Endodermal cell (in vitro differentiated cells): ENCODE measurements around the gene UBA52. TPM values are rescaled to one million over a fixed set of nuclear protein-coding genes. Genes with fewer than 3 reads are reported as not detected.

ENCODE experiments used
- DNase-seq: peaks from one replicate; pipeline ENCODE4 v3.0.0-alpha.2; 2017
- H3K27ac ChIP-seq: 2 replicates; pipeline ENCODE4 v1.5.1; 2013; ENCODE audit warnings: mild to moderate bottlenecking, low read depth, low read length, moderate library complexity
- H3K27me3 ChIP-seq: 2 replicates; pipeline ENCODE4 v1.6.1; 2013; ENCODE audit warnings: mild to moderate bottlenecking, low read length, moderate library complexity; ENCODE audit not compliant: insufficient read depth, control insufficient read depth, poor library complexity, severe bottlenecking
- H3K36me3 ChIP-seq: 2 replicates; pipeline ENCODE4 v1.7.0; 2013; ENCODE audit warnings: mild to moderate bottlenecking, low read length, moderate library complexity; ENCODE audit not compliant: control insufficient read depth, insufficient read depth
- H3K4me1 ChIP-seq: one replicate; pipeline ENCODE4 v1.7.0; 2013; ENCODE audit warnings: low read length; ENCODE audit not compliant: control insufficient read depth, insufficient read depth
- H3K4me3 ChIP-seq: 2 replicates; pipeline ENCODE4 v1.5.1; 2013; ENCODE audit warnings: mild to moderate bottlenecking, low read length, moderate library complexity
- H3K9ac ChIP-seq: 2 replicates; pipeline ENCODE4 v1.6.1; 2013; ENCODE audit warnings: mild to moderate bottlenecking, low read length, moderate library complexity; ENCODE audit not compliant: poor library complexity, severe bottlenecking; ENCODE audit errors: extremely low read depth
- H3K9me3 ChIP-seq: 2 replicates; pipeline ENCODE4 v1.6.1; 2013; ENCODE audit warnings: mild to moderate bottlenecking, low read length, moderate library complexity; ENCODE audit not compliant: control insufficient read depth
- H3K27ac Mint-ChIP-seq: 2 replicates; pipeline ENCODE4 v1.8.0; 2020; ENCODE audit warnings: mixed read lengths
- H3K27me3 Mint-ChIP-seq: 2 replicates; pipeline ENCODE4 v1.8.0; 2021; ENCODE audit warnings: mild to moderate bottlenecking, mixed read lengths; ENCODE audit not compliant: insufficient read depth
- H3K36me3 Mint-ChIP-seq: 2 replicates; pipeline ENCODE4 v1.8.0; 2020; ENCODE audit warnings: low read depth, mixed read lengths
- H3K4me1 Mint-ChIP-seq: 2 replicates; pipeline ENCODE4 v1.8.0; 2020; ENCODE audit warnings: mixed read lengths
- H3K4me3 Mint-ChIP-seq: 2 replicates; pipeline ENCODE4 v1.8.0; 2020; ENCODE audit warnings: mild to moderate bottlenecking, moderate library complexity, mixed read lengths
- H3K9me3 Mint-ChIP-seq: 2 replicates; pipeline ENCODE4 v1.8.0; 2020; ENCODE audit warnings: mild to moderate bottlenecking, mixed read lengths
- WGBS, 2 experiments: methylation state at CpG; one replicate each; pipeline versions ENCODE4 v1.1.5 to v1.1.7; 2013; ENCODE audit warnings: missing lambda C conversion rate in 2 of 2, mixed read lengths in 1 of 2; ENCODE audit not compliant: insufficient coverage in 1 of 2, insufficient read length in 1 of 2; 5-methylcytosine and 5-hydroxymethylcytosine counted together
- total RNA-seq, 2 donors: library from RNA; stranded (reverse); fragmentation: NEBNext Ultra II Directional in 1 of 2; extraction: Animal tissue kit (Norgen Biotek cat#: 25700) in 1 of 2; gene quantifications; 2 replicates in 1 of 2; 3 replicates in 1 of 2; pipeline ENCODE4 v1.2.1, GENCODE V29; 2021
- TF ChIP-seq, protein P1 (sequence below): fragments of 200-600 bp; sonication (generic); conservative IDR thresholded peaks from 2 replicates; pipeline ENCODE4 v1.5.0; 2021; ENCODE audit warnings: antibody characterized with exemption, mild to moderate bottlenecking

The UBA52 gene
- total RNA-seq, 2 donors from 2014 or later = 1,143 to 1,222 TPM

DNA sequence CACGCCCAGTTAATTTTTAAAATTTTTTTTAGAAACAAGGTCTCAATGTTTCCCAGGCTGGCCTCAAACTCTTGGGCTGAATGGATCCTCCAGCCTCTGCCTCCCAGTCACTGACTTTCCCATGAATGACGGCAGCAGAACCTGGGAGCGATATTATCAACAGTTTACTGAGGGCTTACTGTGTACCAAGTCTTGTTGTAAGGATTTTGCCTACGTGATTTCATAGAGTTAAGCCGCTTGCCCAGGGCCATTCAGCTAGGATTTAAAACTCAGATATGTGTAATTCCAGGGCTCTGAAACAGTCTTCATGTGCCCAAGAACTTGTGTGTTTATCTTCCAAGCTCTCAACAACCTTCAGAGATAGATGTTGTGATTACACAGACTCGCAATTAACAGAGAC lies 20.0 kb upstream of the UBA52 start:
- Histone ChIP-seq H3K27me3 (no peaks in the 10 kb centered on the region), H3K9ac (no peak overlapping the region), H3K9me3 (no peaks in the 10 kb centered on the region), H3K4me1 (no peaks in the 10 kb centered on the region), H3K27ac (no peak overlapping the region), H3K36me3 (no peaks in the 10 kb centered on the region), H3K4me3 (no peak overlapping the region)
- Mint-ChIP-seq H3K4me1 (no peaks in the 10 kb centered on the region), H3K9me3 (no peaks in the 10 kb centered on the region), H3K36me3 (no peaks in the 10 kb centered on the region), H3K27ac (no peak overlapping the region), H3K27me3 (no peaks in the 10 kb centered on the region), H3K4me3 (no peak overlapping the region)
- no peak for DNase-seq
- TF ChIP-seq, protein P1, sequence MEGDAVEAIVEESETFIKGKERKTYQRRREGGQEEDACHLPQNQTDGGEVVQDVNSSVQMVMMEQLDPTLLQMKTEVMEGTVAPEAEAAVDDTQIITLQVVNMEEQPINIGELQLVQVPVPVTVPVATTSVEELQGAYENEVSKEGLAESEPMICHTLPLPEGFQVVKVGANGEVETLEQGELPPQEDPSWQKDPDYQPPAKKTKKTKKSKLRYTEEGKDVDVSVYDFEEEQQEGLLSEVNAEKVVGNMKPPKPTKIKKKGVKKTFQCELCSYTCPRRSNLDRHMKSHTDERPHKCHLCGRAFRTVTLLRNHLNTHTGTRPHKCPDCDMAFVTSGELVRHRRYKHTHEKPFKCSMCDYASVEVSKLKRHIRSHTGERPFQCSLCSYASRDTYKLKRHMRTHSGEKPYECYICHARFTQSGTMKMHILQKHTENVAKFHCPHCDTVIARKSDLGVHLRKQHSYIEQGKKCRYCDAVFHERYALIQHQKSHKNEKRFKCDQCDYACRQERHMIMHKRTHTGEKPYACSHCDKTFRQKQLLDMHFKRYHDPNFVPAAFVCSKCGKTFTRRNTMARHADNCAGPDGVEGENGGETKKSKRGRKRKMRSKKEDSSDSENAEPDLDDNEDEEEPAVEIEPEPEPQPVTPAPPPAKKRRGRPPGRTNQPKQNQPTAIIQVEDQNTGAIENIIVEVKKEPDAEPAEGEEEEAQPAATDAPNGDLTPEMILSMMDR = no peak
- 90 to 91% methylated on average over 6 of the region's 6 CpGs for WGBS, 2 experiments

DNA sequence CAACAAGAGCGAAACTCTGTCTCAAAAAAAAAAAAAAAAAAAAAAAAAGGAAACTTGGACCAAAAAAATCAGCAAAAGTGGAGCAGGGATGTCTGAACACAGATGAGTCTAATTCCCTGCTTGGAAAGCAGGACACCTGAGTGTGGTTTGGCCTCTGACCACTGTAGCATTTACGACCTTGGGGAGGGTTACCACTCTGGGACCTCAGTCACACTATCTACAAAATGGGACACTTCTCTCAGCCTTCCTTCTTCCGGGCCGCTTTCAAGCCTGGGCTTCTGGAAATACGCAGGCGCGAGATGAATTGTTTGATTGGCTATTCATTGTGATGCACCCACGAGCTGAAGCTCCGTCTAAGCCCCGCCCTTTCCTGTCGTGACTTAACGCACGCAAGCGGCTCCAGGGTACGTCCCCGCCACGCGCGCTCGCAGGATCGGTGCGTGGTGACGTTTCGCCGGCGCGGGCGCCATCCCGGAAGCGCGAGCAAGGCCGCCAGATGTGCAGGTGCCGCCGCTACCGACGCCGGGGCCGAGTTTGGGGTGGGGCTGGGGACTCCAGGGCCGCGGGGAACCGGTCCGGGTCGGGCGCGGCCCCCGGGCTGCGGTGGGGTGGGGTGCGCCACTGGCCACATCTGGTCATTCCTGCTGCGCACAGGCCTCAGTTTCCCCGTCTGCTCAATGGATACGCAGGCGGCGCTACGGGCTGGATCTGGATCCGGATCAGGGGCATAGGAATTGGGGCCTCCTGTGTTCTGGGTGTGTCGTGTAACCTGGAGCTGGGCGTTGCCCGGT lies 14.1 kb upstream of the UBA52 start, which contains the start of gene KXD1:
Gene KXD1, plus strand, starts transcription at position 460 of the 791 bp plus-strand sequence. CDS start 4,187 bp downstream, outside the sequence.
- peak within 1 kb of the TSS; percentile 66 for H3K9ac ChIP-seq
- peak; percentile 93 for DNase-seq
- H3K4me1 ChIP-seq = no peaks in the 10 kb centered on the region
- peak within 1 kb of the TSS; percentile 46 for H3K27ac ChIP-seq
- H3K9me3 Mint-ChIP-seq = no peaks in the 10 kb centered on the region
- H3K36me3 ChIP-seq = peaks cover 12% of the 10 kb centered on the region
- peak within 1 kb of the TSS; percentile 94 for H3K4me3 ChIP-seq
- H3K27ac Mint-ChIP-seq = peak within 1 kb of the TSS; percentile 86
- 2 to 4% methylated on average over 20 to 58 of the region's 58 CpGs for WGBS, 2 experiments
- no peaks in the 10 kb centered on the region for H3K9me3 ChIP-seq
- no peaks in the 10 kb centered on the region for H3K27me3 Mint-ChIP-seq
- H3K36me3 Mint-ChIP-seq = peaks cover 3% of the 10 kb centered on the region
- H3K4me3 Mint-ChIP-seq = peak within 1 kb of the TSS; percentile 87
- TF ChIP-seq, protein P1 = no peak
- H3K27me3 ChIP-seq = no peaks in the 10 kb centered on the region
- peaks cover 6% of the 10 kb centered on the region for H3K4me1 Mint-ChIP-seq

DNA sequence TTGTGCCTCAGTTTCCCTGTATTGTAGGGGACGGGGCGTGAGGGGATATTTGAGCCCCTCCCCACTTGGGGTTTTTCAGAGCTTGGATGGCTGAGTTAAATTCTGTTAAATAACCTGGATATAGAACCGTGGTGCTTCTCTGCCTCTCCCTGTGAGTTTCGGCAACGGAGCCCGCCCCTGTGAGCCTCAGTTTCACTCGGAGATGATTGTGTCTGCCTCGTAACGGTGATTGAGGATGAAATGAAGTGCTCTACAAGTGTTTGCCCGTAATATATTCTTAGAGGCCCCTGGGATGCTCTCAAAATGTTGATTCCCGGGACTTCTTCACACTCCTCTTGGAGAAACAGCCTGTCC lies 13.5 kb upstream of the UBA52 start:
- H3K36me3 Mint-ChIP-seq = peaks cover 8% of the 10 kb centered on the region
- Histone ChIP-seq H3K36me3 (peaks cover 12% of the 10 kb centered on the region), H3K9ac (peak overlapping the region; percentile 66), H3K4me3 (peak overlapping the region; percentile 94), H3K27ac (peak overlapping the region; percentile 46), H3K9me3 (no peaks in the 10 kb centered on the region), H3K4me1 (no peaks in the 10 kb centered on the region), H3K27me3 (no peaks in the 10 kb centered on the region)
- 15 to 19% methylated on average over 8 to 11 of the region's 11 CpGs for WGBS, 2 experiments
- peak; percentile 62 for DNase-seq
- H3K27ac Mint-ChIP-seq = peak overlapping the region; percentile 86
- H3K9me3 Mint-ChIP-seq = no peaks in the 10 kb centered on the region
- H3K27me3 Mint-ChIP-seq = no peaks in the 10 kb centered on the region
- H3K4me1 Mint-ChIP-seq = peaks cover 6% of the 10 kb centered on the region
- H3K4me3 Mint-ChIP-seq = peak overlapping the region; percentile 87
- TF ChIP-seq, protein P1 = no peak
